T-cell (primary cell): ENCODE results near the gene TYSND1. TPM values are rescaled to one million over a fixed set of nuclear protein-coding genes. Genes with fewer than 3 reads are reported as not detected.

Experiments
- ATAC-seq, 4 experiments: fragments of 200-7000 bp in 3 of 4; fragments of 150-1000 bp in 1 of 4; cut with Tn5 transposase; replicated peaks in 1 of 4; 1 replicate in 3 of 4; 2 replicates in 1 of 4; pipeline ENCODE4 v1.10.0; 2021; ENCODE audit warnings: moderate library complexity in 3 of 4, mild to moderate bottlenecking in 2 of 4, moderate number of reproducible peaks in 1 of 4
- CTCF ChIA-PET, 2 donors: fragments of 300-600 bp; sonication (Branson Sonifier 250); formaldehyde crosslinking; loops; one replicate each; lab custom pipeline; 2022; ENCODE audit warnings: antibody characterized with exemption in 2 of 2; lab: Charles Lee
- POLR2A ChIA-PET, 2 donors: fragments of 300-600 bp; sonication (Branson Sonifier 250); formaldehyde crosslinking; loops; one replicate each; lab custom pipeline; 2022; ENCODE audit warnings: antibody characterized with exemption in 2 of 2; lab: Charles Lee
- DNase-seq, 35 experiments: peaks; one replicate each; pipeline versions ENCODE4 v3.0.0 to v3.0.0-alpha.2; 2013 to 2023
- H3K27ac ChIP-seq: one replicate; pipeline ENCODE4 v1.5.1; 2013; ENCODE audit warnings: low read length
- H3K27me3 ChIP-seq, 2 experiments: replicated peaks in 1 of 2; 1 replicate in 1 of 2; 2 replicates in 1 of 2; pipeline versions ENCODE4 v1.6.1 to v1.7.0; 2013; ENCODE audit warnings: low read length in 1 of 2, mixed read lengths in 1 of 2; ENCODE audit not compliant: control insufficient read depth in 2 of 2, insufficient read depth in 2 of 2; ENCODE audit errors: extremely low read depth in 1 of 2
- H3K36me3 ChIP-seq, 2 donors: 1 replicate in 1 of 2; 2 replicates in 1 of 2; pipeline versions ENCODE4 v1.6.1 to v1.7.0; 2013; ENCODE audit warnings: low read length in 1 of 2; ENCODE audit not compliant: control insufficient read depth in 2 of 2, insufficient read depth in 1 of 2; ENCODE audit errors: extremely low read depth in 1 of 2
- H3K4me1 ChIP-seq, 2 experiments: 1 replicate in 1 of 2; 2 replicates in 1 of 2; pipeline versions ENCODE4 v1.6.1 to v1.7.0; 2013; ENCODE audit warnings: low read length in 2 of 2, mixed read lengths in 1 of 2; ENCODE audit not compliant: insufficient read depth in 2 of 2, control insufficient read depth in 1 of 2; ENCODE audit errors: extremely low read depth in 1 of 2
- H3K4me3 ChIP-seq, 2 donors: 1 replicate in 1 of 2; 2 replicates in 1 of 2; pipeline versions ENCODE4 v1.5.1 to v1.7.0; 2013; ENCODE audit warnings: mild to moderate bottlenecking in 2 of 2, low read length in 1 of 2, moderate library complexity in 1 of 2; ENCODE audit not compliant: control insufficient read depth in 1 of 2; ENCODE audit errors: extremely low read depth in 1 of 2
- H3K9me3 ChIP-seq: 2 replicates; pipeline ENCODE4 v1.7.0; 2013
- H3K27ac Mint-ChIP-seq, 2 donors: one replicate each; pipeline ENCODE4 v1.8.0; 2020 to 2021; ENCODE audit warnings: mild to moderate bottlenecking in 2 of 2, mixed read lengths in 2 of 2
- H3K27me3 Mint-ChIP-seq, 2 donors: one replicate each; pipeline ENCODE4 v1.8.0; 2021 to 2022; ENCODE audit warnings: mixed read lengths in 2 of 2
- H3K36me3 Mint-ChIP-seq: one replicate; pipeline ENCODE4 v1.8.0; 2021; ENCODE audit warnings: mixed read lengths
- H3K4me1 Mint-ChIP-seq, 3 donors: one replicate each; pipeline ENCODE4 v1.8.0; 2020 to 2022; ENCODE audit warnings: mixed read lengths in 3 of 3, mild to moderate bottlenecking in 1 of 3
- H3K4me3 Mint-ChIP-seq, 3 donors: one replicate each; pipeline ENCODE4 v1.8.0; 2020 to 2022; ENCODE audit warnings: mild to moderate bottlenecking in 3 of 3, mixed read lengths in 3 of 3, moderate library complexity in 3 of 3
- H3K9me3 Mint-ChIP-seq, 3 donors: one replicate each; pipeline ENCODE4 v1.8.0; 2020 to 2022; ENCODE audit warnings: mixed read lengths in 3 of 3
- WGBS: methylation state at CpG from one replicate; pipeline ENCODE4 v1.1.5; 2013; ENCODE audit warnings: missing lambda C conversion rate; ENCODE audit not compliant: insufficient coverage; 5-methylcytosine and 5-hydroxymethylcytosine counted together
- total RNA-seq, 35 experiments: library from RNA in 6 of 35; stranded (reverse) in 6 of 35; fragments of 120-200 nt in 1 of 35; gene quantifications; one replicate each; pipeline versions ENCODE4 v1.2.1 to v1.2.4 and lab custom pipeline; 2013 to 2026

The TYSND1 gene
- total RNA-seq, 5 donors from 2014 or later (not counting 1 experiment from before 2014, with no cell fraction given), result 18.3 to 41.0 (median 38.7) TPM

- ATAC-seq (no peak), DNase-seq (no peak)
- Histone ChIP-seq H3K4me3 (peak overlapping the region in 1 of 2 donors; percentile 81), H3K27ac (peak overlapping the region; percentile 69), H3K4me1 (peaks cover 7 to 38% of the 10 kb centered on the region in 2 experiments), H3K27me3 (no peaks in the 10 kb centered on the region), H3K9me3 (no peaks in the 10 kb centered on the region), H3K36me3 (peaks cover 0 to 18% of the 10 kb centered on the region in 2 donors)
- ChIA-PET CTCF (interaction anchor here (0.9 to 3.5 kb wide), 8 partner anchors 13 to 77 kb away, joined by 3 to 104 read pairs (median 21); partner anchors contain the start of gene SAR1A (in 1 of the 2)), POLR2A (interaction anchor here (0.6 kb wide), 2 partner anchors 23 to 267 kb away, joined by 3 to 4 read pairs; no protein-coding TSS in a partner anchor)
- WGBS, result 91% methylated on average over 8 of the region's 18 CpGs
- Mint-ChIP-seq H3K36me3 (peaks cover 4% of the 10 kb centered on the region), H3K9me3 (no peaks in the 10 kb centered on the region), H3K4me1 (peaks cover 39 to 47% (median 41%) of the 10 kb centered on the region in 3 donors), H3K27ac (peak overlapping the region; percentile 73 to 74), H3K27me3 (no peaks in the 10 kb centered on the region), H3K4me3 (peak overlapping the region; percentile 89 to 92 (median 91))
These were observed 2.0 kb downstream of the TYSND1 start for GRCh38 chr10:70144372-70145110.

- no peak overlapping the region for H3K27ac ChIP-seq
- CTCF ChIA-PET, result no interaction called here
- H3K9me3 ChIP-seq, result no peaks in the 10 kb centered on the region
- no peaks in the 10 kb centered on the region for H3K9me3 Mint-ChIP-seq
- no peak for DNase-seq
- no peaks in the 10 kb centered on the region for H3K27me3 Mint-ChIP-seq
- WGBS, result 100% methylated on average over 1 of the region's 10 CpGs
- H3K36me3 Mint-ChIP-seq, result peaks cover 3% of the 10 kb centered on the region
- H3K4me3 ChIP-seq, result no peak overlapping the region
- POLR2A ChIA-PET, result no interaction called here
- peaks cover 12 to 17% of the 10 kb centered on the region in 2 donors for H3K36me3 ChIP-seq
- no peak for ATAC-seq
- H3K27me3 ChIP-seq, result no peaks in the 10 kb centered on the region
- H3K4me1 ChIP-seq, result peaks cover 7 to 38% of the 10 kb centered on the region in 2 experiments
- H3K4me1 Mint-ChIP-seq, result peaks cover 39 to 48% (median 42%) of the 10 kb centered on the region in 3 donors
- no peak overlapping the region for H3K4me3 Mint-ChIP-seq
- no peak overlapping the region for H3K27ac Mint-ChIP-seq
These were observed 3.9 kb downstream of the TYSND1 start for GRCh38 chr10:70142555-70142954.

- H3K9me3 Mint-ChIP-seq, result no peaks in the 10 kb centered on the region
- no peak for DNase-seq
- peaks cover 9% of the 10 kb centered on the region for H3K36me3 Mint-ChIP-seq
- ChIA-PET CTCF (no interaction called here), POLR2A (no interaction called here)
- WGBS, result 66% methylated on average over 4 of the region's 5 CpGs
- H3K4me1 Mint-ChIP-seq, result peaks cover 33 to 47% (median 39%) of the 10 kb centered on the region in 3 donors
- H3K27ac Mint-ChIP-seq, result no peak overlapping the region
- no peaks in the 10 kb centered on the region for H3K27me3 Mint-ChIP-seq
- no peaks in the 10 kb centered on the region for H3K27me3 ChIP-seq
- peaks cover 7 to 30% of the 10 kb centered on the region in 2 experiments for H3K4me1 ChIP-seq
- no peak overlapping the region for H3K4me3 ChIP-seq
- H3K4me3 Mint-ChIP-seq, result no peak overlapping the region
- no peak for ATAC-seq
- peaks cover 12 to 17% of the 10 kb centered on the region in 2 donors for H3K36me3 ChIP-seq
- no peak overlapping the region for H3K27ac ChIP-seq
- no peaks in the 10 kb centered on the region for H3K9me3 ChIP-seq
These were observed 6.2 kb downstream of the TYSND1 start for GRCh38 chr10:70140297-70140696.

DNA sequence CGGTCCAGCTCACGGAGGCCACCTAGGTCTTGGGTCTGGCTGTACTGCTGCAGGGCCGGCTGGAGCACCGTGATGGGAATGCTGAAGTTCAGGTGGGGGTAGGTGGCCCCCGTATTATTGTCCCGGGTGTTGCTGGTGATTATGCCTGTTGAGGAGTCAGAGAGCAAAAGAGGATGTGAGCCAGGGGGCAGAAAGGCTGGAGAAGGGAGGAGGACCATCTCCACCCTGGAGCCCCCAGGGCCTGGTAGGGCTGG is 6.6 kb downstream of the TYSND1 start:
- CTCF ChIA-PET, result no interaction called here
- POLR2A ChIA-PET, result interaction anchor here in 1 of 2 donors (0.5 kb wide), 1 partner anchor 1712 kb away, joined by 3 read pairs; no protein-coding TSS in a partner anchor
- H3K27ac Mint-ChIP-seq, result no peak overlapping the region

DNA sequence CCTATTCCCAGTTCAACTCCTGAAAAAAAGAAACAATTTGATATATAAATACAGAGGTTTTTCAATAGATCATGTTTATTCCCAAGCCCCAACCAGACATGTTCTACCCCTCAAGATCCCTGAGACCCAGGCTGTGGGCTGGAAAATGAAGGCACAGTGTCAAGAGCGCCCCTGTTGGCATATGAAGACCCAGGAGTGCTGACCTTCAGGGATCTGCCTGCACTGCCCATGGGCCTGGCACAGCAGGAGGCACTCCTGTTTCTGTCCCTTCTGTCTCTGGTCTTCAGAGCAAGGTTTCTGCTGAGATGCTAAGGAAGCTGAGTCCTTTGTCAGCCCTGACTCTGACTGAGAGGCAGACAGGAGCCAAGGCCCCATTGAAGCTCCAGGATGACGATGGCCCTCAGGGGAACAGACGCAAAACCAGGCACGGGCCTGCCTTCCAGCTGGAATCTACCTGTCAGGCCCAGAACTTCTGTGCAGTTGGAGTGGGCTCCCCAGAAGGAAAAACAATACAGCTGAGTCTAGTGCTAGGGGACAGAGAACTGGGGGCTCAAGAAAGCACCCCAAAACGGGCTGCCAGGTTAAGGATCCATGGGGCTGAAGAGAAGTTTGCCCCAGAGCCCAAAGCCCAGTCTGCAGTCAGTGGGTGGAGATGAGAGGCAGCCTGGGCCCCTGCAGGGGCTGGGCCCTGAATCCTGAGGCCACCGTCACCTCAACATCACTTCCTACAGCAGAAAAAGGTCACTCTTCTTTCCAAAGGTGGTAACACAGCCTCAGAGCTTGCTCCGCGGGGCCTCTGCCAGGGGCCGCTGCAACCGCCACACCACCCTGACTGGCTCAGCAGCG is 7.1 kb downstream of the TYSND1 start:
- 92% methylated on average over 4 of the region's 11 CpGs for WGBS

More for the DNA sequence above, 6.6 kb downstream of the TYSND1 start:
- H3K36me3 ChIP-seq, result peaks cover 12 to 17% of the 10 kb centered on the region in 2 donors
- H3K4me1 Mint-ChIP-seq, result peaks cover 31 to 43% (median 35%) of the 10 kb centered on the region in 3 donors
- peaks cover 9% of the 10 kb centered on the region for H3K36me3 Mint-ChIP-seq
- no peak overlapping the region for H3K27ac ChIP-seq
- H3K4me1 ChIP-seq, result peaks cover 4 to 26% of the 10 kb centered on the region in 2 experiments
- no peak for DNase-seq
- no peaks in the 10 kb centered on the region for H3K9me3 Mint-ChIP-seq
- no peaks in the 10 kb centered on the region for H3K27me3 ChIP-seq
- no peaks in the 10 kb centered on the region for H3K27me3 Mint-ChIP-seq
- H3K4me3 Mint-ChIP-seq, result no peak overlapping the region
- no peak for ATAC-seq
- H3K4me3 ChIP-seq, result no peak overlapping the region
- H3K9me3 ChIP-seq, result no peaks in the 10 kb centered on the region
- WGBS, result 80% methylated on average over 1 of the region's 6 CpGs

More for the DNA sequence above, 7.1 kb downstream of the TYSND1 start:
- ATAC-seq (no peak), DNase-seq (no peak)
- Mint-ChIP-seq H3K4me1 (peaks cover 26 to 38% (median 30%) of the 10 kb centered on the region in 3 donors), H3K36me3 (peaks cover 9% of the 10 kb centered on the region), H3K27me3 (no peaks in the 10 kb centered on the region), H3K9me3 (no peaks in the 10 kb centered on the region), H3K27ac (no peak overlapping the region), H3K4me3 (no peak overlapping the region)
- peaks cover 12 to 17% of the 10 kb centered on the region in 2 donors for H3K36me3 ChIP-seq
- H3K9me3 ChIP-seq, result no peaks in the 10 kb centered on the region
- H3K27me3 ChIP-seq, result no peaks in the 10 kb centered on the region
- H3K27ac ChIP-seq, result no peak overlapping the region
- peaks cover 0 to 20% of the 10 kb centered on the region in 2 experiments for H3K4me1 ChIP-seq
- no peak overlapping the region for H3K4me3 ChIP-seq
- ChIA-PET POLR2A (interaction anchor here (0.5 to 0.6 kb wide), 2 partner anchors 11 to 1712 kb away, joined by 3 to 7 read pairs; no protein-coding TSS in a partner anchor), CTCF (interaction anchor here in 1 of 2 donors (0.6 kb wide), 1 partner anchor 20 kb away, joined by 5 read pairs; no protein-coding TSS in a partner anchor)
